ENCODE data around the gene PDZK1.
A peak's percentile ranks its signal among the peaks of the same experiment; 100 is the strongest.
"Not testable (repeated sequence)": the region's sequence is repeated elsewhere in the genome, so short reads cannot be mapped to it uniquely, and the experiment has no call there.

PDZK1 gene

DNA sequence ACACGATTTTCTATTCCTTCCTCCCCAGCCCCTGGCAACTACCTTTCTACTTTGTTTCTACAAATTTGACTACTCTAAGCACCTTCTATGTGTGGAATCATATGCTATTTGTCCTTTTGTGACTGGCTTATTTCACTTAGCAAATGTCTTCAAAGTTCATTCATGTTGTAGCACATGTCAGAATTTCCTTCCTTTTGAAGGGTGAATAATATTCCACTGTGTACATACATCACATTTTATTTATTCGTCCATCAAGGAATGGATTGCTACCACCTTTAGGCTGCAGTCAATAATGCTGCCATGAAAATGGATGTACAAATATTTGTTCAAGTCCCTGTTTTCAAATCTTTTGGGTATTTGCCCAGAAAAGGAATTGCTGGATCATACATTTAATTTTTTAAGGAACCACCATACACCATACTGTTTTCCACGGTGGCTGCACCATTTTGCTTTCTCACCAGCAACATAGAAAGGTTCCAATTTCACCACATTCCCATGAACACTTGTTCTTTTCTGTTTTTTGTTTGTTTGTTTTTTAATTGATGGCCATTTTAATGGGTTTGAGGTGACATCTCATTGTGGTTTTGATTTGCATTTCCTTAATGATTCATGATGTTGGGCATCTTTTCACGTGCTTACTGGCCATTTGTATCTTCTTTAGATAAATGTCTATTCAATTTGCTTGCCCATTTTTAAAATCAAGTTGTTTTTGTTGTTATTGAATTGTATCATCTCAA, 3.3 kb upstream of the PDZK1 start:
- DNase-seq (ENCODE audit: low read depth in 2 of 2): no peak

DNA sequence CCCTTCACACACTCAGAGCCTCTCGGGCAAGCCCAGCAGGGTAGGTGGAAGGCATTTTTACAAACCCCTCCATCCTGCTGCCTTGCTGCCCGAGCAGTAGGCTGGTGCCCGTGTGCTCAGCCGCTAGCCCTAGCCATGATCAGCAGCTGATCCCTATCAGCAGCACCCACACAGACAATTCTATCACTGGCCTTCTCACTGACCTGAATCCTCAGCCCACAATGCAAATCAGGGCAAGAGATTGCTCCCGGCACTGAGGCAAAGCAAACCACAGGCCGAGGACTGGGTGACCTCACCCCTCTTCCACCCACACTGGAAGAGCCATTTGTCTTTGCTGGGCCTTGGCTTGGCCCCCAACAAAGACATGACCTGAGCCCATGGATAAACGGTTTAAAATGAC, 895 bp upstream of the PDZK1 start:
- no peak for DNase-seq (ENCODE audit: low read depth in 2 of 2)

GRCh38 chr1:145706086-145706664, 993 bp downstream of the PDZK1 start:
- DNase-seq (ENCODE audit: low read depth in 2 of 2): no peak

GRCh38 chr1:145705622-145706021, 1.5 kb downstream of the PDZK1 start:
- no peak for DNase-seq (ENCODE audit: low read depth in 2 of 2)

DNA sequence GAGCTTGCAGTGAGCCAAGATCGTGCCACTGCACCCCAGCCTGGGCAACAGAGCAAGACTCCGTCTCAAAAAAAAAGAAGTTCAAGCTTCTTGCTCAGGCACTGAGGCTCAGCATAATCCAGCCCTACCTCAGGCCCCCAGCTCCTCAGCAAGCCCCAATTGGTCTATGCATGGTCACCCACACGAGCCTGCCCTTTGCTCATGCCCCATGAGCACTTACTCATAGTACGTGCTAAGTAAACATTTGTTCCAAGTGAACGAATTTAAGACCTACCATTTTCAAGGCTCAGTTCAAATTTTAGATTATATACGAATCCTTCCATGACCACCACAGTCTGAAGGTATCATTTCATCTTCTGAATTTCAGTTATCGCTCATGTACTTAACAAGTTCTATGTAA, 4.3 kb downstream of the PDZK1 start:
- no peak for DNase-seq (ENCODE audit: low read depth in 2 of 2)

GRCh38 chr1:145702052-145702451, 5.1 kb downstream of the PDZK1 start:
- DNase-seq (ENCODE audit: low read depth in 2 of 2): no peak

DNA sequence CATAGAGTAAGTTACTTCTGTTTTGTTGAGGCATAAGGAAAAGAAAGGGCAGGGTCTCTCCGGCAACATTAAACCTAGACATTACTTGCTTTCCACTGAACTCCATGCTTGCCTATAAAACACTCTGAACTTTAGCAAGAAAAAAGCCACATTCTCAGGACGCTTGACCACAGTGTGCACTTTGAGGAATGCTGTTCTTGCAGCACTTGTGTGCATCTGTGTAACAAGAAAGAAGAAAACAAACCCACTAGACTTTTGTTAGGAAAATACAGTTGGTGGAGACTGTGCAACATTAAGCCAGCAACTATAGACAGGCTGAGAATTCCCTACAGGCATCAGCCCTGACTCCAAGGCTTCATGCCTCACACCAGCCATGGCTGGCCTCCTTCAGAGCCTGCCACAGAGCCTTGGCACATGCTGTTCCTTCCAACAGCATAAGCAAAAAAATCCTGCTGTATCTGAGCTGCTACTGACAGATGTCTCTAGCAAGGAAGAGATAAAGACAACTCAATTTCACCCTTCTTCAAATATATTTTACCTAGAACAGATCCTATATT, 5.8 kb downstream of the PDZK1 start:
- no peak for DNase-seq (ENCODE audit: low read depth in 2 of 2)

GRCh38 chr1:145696630-145696960, 10.6 kb downstream of the PDZK1 start:
- no peak for DNase-seq (ENCODE audit: low read depth in 2 of 2)

GRCh38 chr1:145695821-145696629, 11.1 kb downstream of the PDZK1 start:
- no peak for DNase-seq (ENCODE audit: low read depth in 2 of 2)

GRCh38 chr1:145692785-145693443, 14.3 kb downstream of the PDZK1 start:
- no peak for DNase-seq (ENCODE audit: low read depth in 2 of 2)

DNA sequence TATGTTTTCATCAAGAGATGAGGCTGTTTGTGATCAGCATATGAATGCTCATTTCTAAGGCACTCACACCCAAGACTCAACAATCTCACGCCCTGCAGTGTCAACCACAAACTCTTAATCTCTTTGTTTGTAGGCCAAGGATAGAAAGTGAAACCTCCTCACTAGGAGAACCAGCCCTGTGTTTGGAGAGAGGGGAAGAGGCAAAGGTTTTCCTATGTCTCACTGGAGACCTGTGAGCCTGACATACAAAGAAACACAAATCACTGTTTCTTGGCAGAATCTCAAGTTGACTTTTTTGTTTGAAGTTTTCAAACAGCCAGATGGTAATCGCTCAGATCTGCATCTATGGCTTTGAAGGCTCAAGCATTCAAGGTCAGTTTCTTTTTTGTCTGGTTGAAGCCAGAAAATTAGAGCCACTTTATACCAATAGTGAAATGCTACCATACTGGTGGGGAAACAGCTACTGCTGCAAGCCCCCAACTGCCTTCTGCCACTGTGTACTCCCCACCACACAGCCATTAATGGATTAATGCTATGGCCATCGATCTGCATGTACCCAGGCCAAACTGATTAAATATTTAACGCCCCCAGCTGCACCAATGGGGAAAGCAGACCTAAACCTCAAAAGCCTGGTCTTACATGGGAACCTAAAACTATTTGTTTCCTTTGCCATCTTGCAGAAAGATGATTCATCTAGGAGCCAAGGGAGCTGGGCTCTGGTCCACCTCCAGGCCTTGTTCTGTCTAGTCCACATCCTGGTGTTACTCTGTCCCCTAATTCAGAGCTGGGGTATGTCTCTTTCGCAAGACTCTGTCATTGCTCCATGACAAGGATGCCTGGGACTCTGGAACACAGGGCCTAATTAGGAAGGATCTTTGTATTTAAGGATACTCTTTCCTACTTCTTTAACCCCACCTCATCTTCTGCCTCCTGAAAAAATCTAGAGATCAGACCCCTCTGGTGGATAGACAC, 16.3 kb downstream of the PDZK1 start:
- peak in 1 of 2 donors; percentile 13 for DNase-seq (ENCODE audit: low read depth in 2 of 2)

DNA sequence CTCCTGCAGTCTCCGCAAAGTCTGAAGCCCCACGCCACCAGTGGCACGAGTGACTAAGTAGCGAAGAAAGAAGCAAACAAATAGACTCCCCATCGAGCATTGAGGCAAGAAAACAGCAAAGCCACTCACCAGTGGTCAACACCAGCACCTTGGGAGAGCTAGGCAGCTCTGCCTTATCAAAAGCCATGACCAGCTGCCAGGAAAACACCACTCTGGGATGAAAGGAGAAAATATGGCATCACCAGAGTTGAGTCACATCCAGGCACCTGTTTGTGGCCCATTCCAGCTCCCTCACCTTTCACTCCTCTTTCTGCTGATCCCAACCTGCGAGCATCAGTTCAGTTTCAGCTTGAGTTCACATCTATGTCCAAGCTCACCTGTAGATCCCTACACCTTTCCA, 17.2 kb downstream of the PDZK1 start:
- DNase-seq (ENCODE audit: low read depth in 2 of 2): no peak

DNA sequence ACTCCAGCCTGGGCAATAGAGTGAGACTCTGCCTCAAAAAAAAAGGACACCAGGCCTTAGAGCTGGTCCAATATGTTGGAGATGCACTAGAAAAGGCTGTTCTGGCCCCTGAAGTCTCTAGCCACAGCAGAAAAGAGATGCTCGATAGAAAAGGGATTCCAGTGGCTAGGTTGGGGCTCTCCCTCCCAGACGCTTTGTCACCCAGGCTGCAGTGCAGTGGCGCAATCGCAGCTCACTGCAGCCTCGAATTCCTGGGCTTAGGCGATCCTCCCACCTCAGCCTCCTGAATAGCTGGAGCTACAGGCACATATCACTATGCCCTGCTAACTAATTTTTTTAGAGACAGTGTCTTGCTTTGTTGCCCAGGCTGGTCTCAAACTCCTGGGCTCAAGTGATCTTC, 18.2 kb downstream of the PDZK1 start:
- no peak for DNase-seq (ENCODE audit: low read depth in 2 of 2)

DNA sequence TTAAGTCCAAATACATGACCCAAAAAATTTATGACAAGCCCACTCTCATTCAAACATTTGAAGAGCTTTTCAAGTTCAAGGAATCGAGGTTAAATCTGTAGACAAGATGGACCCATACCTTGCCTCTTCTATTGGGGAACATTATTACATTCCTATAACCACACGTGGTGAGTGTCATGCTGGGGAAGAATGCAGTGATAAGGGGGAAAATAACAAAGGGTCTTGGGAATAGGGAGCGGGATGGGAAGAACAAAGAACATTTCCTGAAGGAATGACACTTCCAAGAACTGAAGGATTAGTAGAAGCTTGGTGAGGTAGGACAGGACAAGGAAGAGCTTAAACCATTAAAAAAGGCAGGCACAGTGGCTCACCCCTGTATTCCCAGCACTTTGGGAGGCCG, 18.8 kb downstream of the PDZK1 start:
- no peak for DNase-seq (ENCODE audit: low read depth in 2 of 2)

DNA sequence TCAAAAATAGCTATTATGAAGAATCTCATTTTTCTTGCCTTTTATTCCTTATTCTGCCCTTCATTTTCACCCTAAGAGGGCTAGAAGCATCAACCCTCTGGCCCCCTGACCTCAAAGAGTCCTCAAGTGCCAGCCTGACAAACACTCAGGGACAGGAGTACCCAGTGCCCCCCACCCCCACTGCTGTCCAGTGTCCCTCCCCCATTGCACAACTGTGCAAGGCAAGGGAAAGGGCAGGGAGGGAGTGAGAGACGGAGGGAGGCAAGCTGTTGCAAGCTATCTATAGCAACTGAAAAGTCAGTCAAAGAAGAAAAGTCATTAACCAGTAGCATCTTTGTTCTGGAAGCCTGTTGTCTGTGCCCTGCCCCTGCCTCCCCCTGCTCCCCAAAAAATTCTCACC, 21.1 kb downstream of the PDZK1 start:
- not testable (repeated sequence) for DNase-seq (ENCODE audit: low read depth in 2 of 2)

- DNase-seq (ENCODE audit: low read depth in 2 of 2): not testable (repeated sequence)
These were observed 22.3 kb downstream of the PDZK1 start for GRCh38 chr1:145684858-145685257.

DNA sequence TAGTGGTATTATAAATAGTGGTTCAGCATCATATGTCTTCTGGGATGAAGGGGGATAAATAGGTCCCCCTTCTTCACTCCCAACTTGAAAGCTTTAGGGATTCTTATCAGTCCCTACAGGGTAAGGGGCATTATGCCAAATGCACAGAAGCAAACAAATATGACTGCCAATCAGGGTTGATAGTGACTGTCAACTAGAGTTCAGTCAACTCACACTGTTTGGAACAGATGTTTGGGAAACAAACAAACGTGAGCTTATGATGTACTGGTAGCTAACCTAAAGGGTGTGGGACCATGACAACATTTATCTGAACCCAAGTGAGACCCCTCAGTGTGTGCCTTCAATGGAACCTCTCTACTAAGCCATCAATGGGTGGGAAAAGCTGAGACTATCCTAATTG, 34.0 kb downstream of the PDZK1 start:
- DNase-seq (ENCODE audit: low read depth in 2 of 2): not testable (repeated sequence)

GRCh38 chr1:145670995-145671745, 36.0 kb downstream of the PDZK1 start:
- DNase-seq (ENCODE audit: low read depth in 2 of 2): not testable (repeated sequence)

- not testable (repeated sequence) for DNase-seq (ENCODE audit: low read depth in 2 of 2)
These were observed 42.2 kb downstream of the PDZK1 start for GRCh38 chr1:145665015-145665414.

GRCh38 chr1:145662502-145662901, 44.7 kb downstream of the PDZK1 start:
- DNase-seq (ENCODE audit: low read depth in 2 of 2): not testable (repeated sequence)
